Colonic mucosa (tissue), 4 donors: ENCODE measurements around the gene DNAJA2. TPM values are rescaled to one million over a fixed set of nuclear protein-coding genes. Genes with fewer than 3 reads are reported as not detected.

Source experiments
- DNase-seq: peaks from one replicate; pipeline ENCODE4 v3.0.0-alpha.2; 2020
- H3K27ac ChIP-seq: fragments of 200-600 bp; one replicate; pipeline ENCODE4 v1.8.0; 2021
- H3K27me3 ChIP-seq: fragments of 200-600 bp; one replicate; pipeline ENCODE4 v1.8.0; 2021
- H3K36me3 ChIP-seq: fragments of 200-600 bp; one replicate; pipeline ENCODE4 v1.8.0; 2021
- H3K4me1 ChIP-seq: fragments of 200-600 bp; one replicate; pipeline ENCODE4 v1.8.0; 2021; ENCODE audit warnings: mild to moderate bottlenecking
- H3K4me3 ChIP-seq: fragments of 200-600 bp; one replicate; pipeline ENCODE4 v1.8.0; 2021
- H3K9ac ChIP-seq, 2 donors: one replicate each; pipeline ENCODE4 v1.7.0; 2013; ENCODE audit warnings: control low read depth in 2 of 2, low read depth in 2 of 2, low read length in 2 of 2
- H3K9me3 ChIP-seq: fragments of 200-600 bp; one replicate; pipeline ENCODE4 v1.8.0; 2021
- CTCF ChIP-seq: fragments of 200-600 bp; IDR thresholded peaks from one replicate; pipeline ENCODE4 v1.8.0; 2022; ENCODE audit warnings: antibody characterized with exemption, mild to moderate bottlenecking
- intact Hi-C: fragments of 100-400 bp; cut with DNase I; formaldehyde crosslinking; loops from one replicate; pipeline ENCODE4 v1.14.1; 2022
- total RNA-seq, 2 donors: library from RNA; stranded (reverse); fragmentation: NEBNext Ultra II Directional in 1 of 2; extraction: Animal tissue kit (Norgen Biotek cat#: 25700) in 1 of 2; gene quantifications; one replicate each; pipeline ENCODE4 v1.2.1, GENCODE V29; 2021
- donor health status: healthy.
- donor health status: DM: no; HTN: no; CAD: no.
- donor health status: DM: no; HTN: no; CAD: no.

Gene DNAJA2
- total RNA-seq, 2 donors from 2014 or later = 58.2 to 70.4 TPM

- Histone ChIP-seq H3K4me3 (no peak overlapping the region), H3K36me3 (no peaks in the 10 kb centered on the region), H3K4me1 (no peaks in the 10 kb centered on the region), H3K27ac (no peak overlapping the region), H3K9me3 (no peaks in the 10 kb centered on the region), H3K9ac (no peak overlapping the region), H3K27me3 (no peaks in the 10 kb centered on the region)
- no peak for TF ChIP-seq CTCF
- no peak for DNase-seq
- intact Hi-C loops = no loop called here
Observed at GRCh38 chr16:46997844-46998243, 24.4 kb upstream of the DNAJA2 start.

DNA sequence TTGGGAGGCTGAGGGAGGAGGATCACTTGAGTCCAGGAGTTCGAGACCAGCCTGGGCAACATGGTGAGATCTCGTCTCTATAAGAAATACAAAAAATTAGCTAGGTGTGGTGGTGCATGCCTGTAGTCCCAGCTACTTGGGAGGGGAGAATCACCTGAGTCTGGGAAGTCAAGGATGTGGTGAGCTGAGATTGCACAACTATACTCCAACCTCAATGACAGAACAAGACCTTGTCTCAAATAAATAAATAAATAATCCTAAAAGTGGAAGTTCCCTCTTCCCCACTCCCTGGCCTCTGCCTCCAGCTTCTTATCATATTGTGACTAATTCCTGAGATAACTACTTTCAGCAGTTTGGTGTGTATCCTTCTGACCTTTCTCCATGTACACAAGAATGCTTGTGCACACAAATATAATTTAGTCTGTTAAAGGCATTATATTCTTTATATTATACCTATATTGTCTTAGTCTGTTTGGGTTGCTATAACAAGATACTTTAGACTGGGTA is 23.5 kb upstream of the DNAJA2 start:
- intact Hi-C loops = no loop called here
- no peaks in the 10 kb centered on the region for H3K27me3 ChIP-seq
- no peak for TF ChIP-seq CTCF

GRCh38 chr16:46996391-46996790 is 22.9 kb upstream of the DNAJA2 start:
- Histone ChIP-seq H3K9me3 (no peaks in the 10 kb centered on the region), H3K36me3 (no peaks in the 10 kb centered on the region), H3K27ac (no peak overlapping the region), H3K4me3 (no peak overlapping the region), H3K27me3 (no peaks in the 10 kb centered on the region), H3K9ac (no peak overlapping the region), H3K4me1 (no peaks in the 10 kb centered on the region)
- no peak for DNase-seq
- intact Hi-C loops = no loop called here
- no peak for TF ChIP-seq CTCF

More for the DNA sequence above, 23.5 kb upstream of the DNAJA2 start:
- H3K36me3 ChIP-seq = no peaks in the 10 kb centered on the region
- no peak for DNase-seq
- H3K4me1 ChIP-seq = no peaks in the 10 kb centered on the region
- no peak overlapping the region for H3K27ac ChIP-seq
- no peak overlapping the region for H3K9ac ChIP-seq
- no peaks in the 10 kb centered on the region for H3K9me3 ChIP-seq
- no peak overlapping the region for H3K4me3 ChIP-seq

GRCh38 chr16:46991729-46992704 is 18.5 kb upstream of the DNAJA2 start:
- intact Hi-C loops = no loop called here
- no peaks in the 10 kb centered on the region for H3K4me1 ChIP-seq
- no peaks in the 10 kb centered on the region for H3K36me3 ChIP-seq
- H3K27me3 ChIP-seq = no peaks in the 10 kb centered on the region
- H3K9me3 ChIP-seq = no peaks in the 10 kb centered on the region
- no peak overlapping the region for H3K27ac ChIP-seq
- no peak for TF ChIP-seq CTCF
- no peak for DNase-seq
- H3K9ac ChIP-seq = no peak overlapping the region
- no peak overlapping the region for H3K4me3 ChIP-seq

GRCh38 chr16:46986896-46987295 is 13.4 kb upstream of the DNAJA2 start:
- DNase-seq = no peak
- Histone ChIP-seq H3K9ac (no peak overlapping the region), H3K27me3 (no peaks in the 10 kb centered on the region), H3K9me3 (no peaks in the 10 kb centered on the region), H3K4me1 (no peaks in the 10 kb centered on the region), H3K4me3 (no peak overlapping the region), H3K36me3 (no peaks in the 10 kb centered on the region), H3K27ac (no peak overlapping the region)
- TF ChIP-seq CTCF = no peak
- intact Hi-C loops = no loop called here
